NCI-H146 (cell line): ENCODE data around the gene S100A1.
A peak's percentile ranks its signal among the peaks of the same experiment; 100 is the strongest.
"Not testable (repeated sequence)": the region's sequence is repeated elsewhere in the genome, so short reads cannot be mapped to it uniquely, and the experiment has no call there.

ENCODE experiments used
- DNase-seq: peaks from one replicate; lab custom pipeline; 2025; lab: John Stamatoyannopoulos, UW

S100A1 gene

GRCh38 chr1:153631047-153632022 is 3.1 kb downstream of the S100A1 start:
- DNase-seq: no peak

- DNase-seq: peak; percentile 71
Measured at GRCh38 chr1:153633161-153633753, 5.0 kb downstream of the S100A1 start.

GRCh38 chr1:153633754-153634665 is 5.8 kb downstream of the S100A1 start, which contains the start of gene CHTOP:
TSS of gene CHTOP (plus strand) at chr1:153634066. CDS start at chr1:153636589, 2,523 bp downstream.
- DNase-seq: peak; percentile 99

- DNase-seq: no peak
Measured at GRCh38 chr1:153635872-153636271, 7.6 kb downstream of the S100A1 start.

- no peak for DNase-seq
Measured at GRCh38 chr1:153636312-153636711, 8.1 kb downstream of the S100A1 start.

GRCh38 chr1:153638261-153638660 is 10.0 kb downstream of the S100A1 start:
- DNase-seq: no peak

- DNase-seq: no peak
Measured at GRCh38 chr1:153639280-153639679, 11.0 kb downstream of the S100A1 start.

- DNase-seq: not testable (repeated sequence)
Measured at GRCh38 chr1:153640213-153640612, 12.0 kb downstream of the S100A1 start.

GRCh38 chr1:153640861-153641260 is 12.6 kb downstream of the S100A1 start:
- no peak for DNase-seq

GRCh38 chr1:153642161-153642560 is 13.9 kb downstream of the S100A1 start:
- DNase-seq: no peak

GRCh38 chr1:153643100-153643499 is 14.9 kb downstream of the S100A1 start:
- no peak for DNase-seq

GRCh38 chr1:153643816-153644215 is 15.6 kb downstream of the S100A1 start:
- DNase-seq: no peak

- DNase-seq: no peak
Measured at GRCh38 chr1:153646672-153647345, 18.6 kb downstream of the S100A1 start.

- no peak for DNase-seq
Measured at GRCh38 chr1:153647346-153647714, 19.1 kb downstream of the S100A1 start.

GRCh38 chr1:153648000-153648643 is 19.9 kb downstream of the S100A1 start:
- no peak for DNase-seq

- no peak for DNase-seq
Measured at GRCh38 chr1:153649137-153649862, 21.1 kb downstream of the S100A1 start.

GRCh38 chr1:153649863-153650235 is 21.6 kb downstream of the S100A1 start:
- DNase-seq: no peak

GRCh38 chr1:153651771-153652170 is 23.5 kb downstream of the S100A1 start:
- peak; percentile 10 for DNase-seq

GRCh38 chr1:153652805-153653500 is 24.7 kb downstream of the S100A1 start:
- DNase-seq: no peak

- DNase-seq: peak; percentile 55
Measured at GRCh38 chr1:153655333-153655732, 27.1 kb downstream of the S100A1 start.
